NT2/D1 (cell line): ENCODE measurements around the gene DAPK3.
"Not testable (repeated sequence)": the region's sequence is repeated elsewhere in the genome, so short reads cannot be mapped to it uniquely, and the experiment has no call there.

Experiments
- DNase-seq: peaks from one replicate; pipeline ENCODE4 v3.0.0-alpha.2; 2011; ENCODE audit warnings: low read depth, low spot score
- H3K27me3 ChIP-seq: 2 replicates; pipeline ENCODE4 v1.6.0; 2011; ENCODE audit warnings: mild to moderate bottlenecking; ENCODE audit not compliant: insufficient read length, insufficient read depth
- H3K36me3 ChIP-seq: 2 replicates; pipeline ENCODE4 v1.6.1; 2011; ENCODE audit warnings: mild to moderate bottlenecking, low read length, mixed read lengths; ENCODE audit not compliant: insufficient read depth, insufficient read length
- H3K4me1 ChIP-seq: 2 replicates; pipeline ENCODE4 v1.5.1; 2011; ENCODE audit not compliant: insufficient read depth, insufficient read length
- H3K4me3 ChIP-seq: 2 replicates; pipeline ENCODE4 v1.5.1; 2011; ENCODE audit warnings: low read depth; ENCODE audit not compliant: insufficient read length
- H3K9ac ChIP-seq: 2 replicates; pipeline ENCODE4 v1.6.0; 2011; ENCODE audit warnings: low read depth; ENCODE audit not compliant: insufficient read length
- H3K9me3 ChIP-seq: 2 replicates; pipeline ENCODE4 v1.5.1; 2011; ENCODE audit warnings: mild to moderate bottlenecking, low read length; ENCODE audit not compliant: insufficient read depth
- SUZ12 ChIP-seq: IDR thresholded peaks from 2 replicates; pipeline ENCODE4 v1.6.1; 2011; ENCODE audit not compliant: insufficient read length, insufficient read depth; ENCODE audit errors: extremely low read depth
- YY1 ChIP-seq: IDR thresholded peaks from 2 replicates; pipeline ENCODE4 v1.6.1; 2011; ENCODE audit not compliant: insufficient read length, insufficient read depth
- ZNF274 ChIP-seq: IDR thresholded peaks from 2 replicates; pipeline ENCODE4 v1.6.1; 2011; ENCODE audit warnings: mild to moderate bottlenecking, low read depth, low read length

The DAPK3 gene

DNA sequence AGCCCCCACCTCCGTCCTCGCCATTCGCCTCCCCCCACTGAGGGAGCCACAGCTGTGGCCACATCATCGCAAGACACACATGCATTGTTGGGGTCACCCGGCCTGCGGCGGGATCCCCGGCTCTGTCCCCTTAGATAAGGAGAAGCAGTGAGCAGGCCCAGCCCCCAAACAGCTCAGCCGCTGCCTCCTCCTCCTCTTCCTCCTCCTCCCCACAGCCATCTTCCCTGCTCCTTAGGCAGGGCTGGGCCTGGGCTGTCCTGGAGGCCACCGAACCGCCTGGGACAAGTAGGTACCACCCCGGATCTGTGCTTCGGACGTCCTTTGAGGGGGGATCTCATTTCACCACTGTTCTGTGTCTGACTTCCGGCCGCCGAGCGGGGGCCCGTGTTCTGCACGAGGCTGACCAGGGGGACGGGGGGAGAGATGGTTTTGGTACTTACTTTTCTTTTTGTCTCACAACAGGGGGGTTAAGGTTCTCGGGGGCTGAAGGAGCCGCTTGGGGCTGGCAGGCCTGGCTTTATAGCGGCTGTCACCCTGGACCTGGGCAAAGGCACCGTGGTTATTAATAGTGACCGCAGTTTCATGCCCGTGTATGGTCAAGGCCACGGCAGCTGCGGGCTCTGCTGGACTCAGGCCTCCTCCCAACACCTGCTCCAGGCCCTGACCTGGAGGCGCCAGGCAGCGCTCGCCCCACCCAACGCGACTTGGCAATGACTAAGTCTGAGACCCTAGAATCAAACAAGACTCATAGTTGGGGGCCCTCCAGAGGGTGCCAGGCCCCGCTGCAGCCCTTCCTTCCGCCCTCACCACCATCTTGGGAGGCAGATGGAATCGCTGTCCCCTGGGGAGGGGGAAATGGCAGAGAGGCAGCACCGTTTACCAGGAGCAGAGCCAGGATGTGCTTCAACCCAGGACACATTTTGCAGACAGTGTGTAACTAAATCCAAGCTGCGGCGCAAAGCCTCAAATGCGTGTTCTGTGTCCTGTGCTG, 19.7 kb downstream of the DAPK3 start:
- H3K4me3 ChIP-seq: no peak overlapping the region
- peak overlapping the region; percentile 56 for H3K9ac ChIP-seq
- DNase-seq: no peak
- H3K36me3 ChIP-seq: peaks cover 33% of the 10 kb centered on the region
- no peaks in the 10 kb centered on the region for H3K9me3 ChIP-seq
- no peaks in the 10 kb centered on the region for H3K27me3 ChIP-seq
- H3K4me1 ChIP-seq: peaks cover 23% of the 10 kb centered on the region
- no peak for TF ChIP-seq ZNF274
- TF ChIP-seq SUZ12: no peak
- no peak for TF ChIP-seq YY1

DNA sequence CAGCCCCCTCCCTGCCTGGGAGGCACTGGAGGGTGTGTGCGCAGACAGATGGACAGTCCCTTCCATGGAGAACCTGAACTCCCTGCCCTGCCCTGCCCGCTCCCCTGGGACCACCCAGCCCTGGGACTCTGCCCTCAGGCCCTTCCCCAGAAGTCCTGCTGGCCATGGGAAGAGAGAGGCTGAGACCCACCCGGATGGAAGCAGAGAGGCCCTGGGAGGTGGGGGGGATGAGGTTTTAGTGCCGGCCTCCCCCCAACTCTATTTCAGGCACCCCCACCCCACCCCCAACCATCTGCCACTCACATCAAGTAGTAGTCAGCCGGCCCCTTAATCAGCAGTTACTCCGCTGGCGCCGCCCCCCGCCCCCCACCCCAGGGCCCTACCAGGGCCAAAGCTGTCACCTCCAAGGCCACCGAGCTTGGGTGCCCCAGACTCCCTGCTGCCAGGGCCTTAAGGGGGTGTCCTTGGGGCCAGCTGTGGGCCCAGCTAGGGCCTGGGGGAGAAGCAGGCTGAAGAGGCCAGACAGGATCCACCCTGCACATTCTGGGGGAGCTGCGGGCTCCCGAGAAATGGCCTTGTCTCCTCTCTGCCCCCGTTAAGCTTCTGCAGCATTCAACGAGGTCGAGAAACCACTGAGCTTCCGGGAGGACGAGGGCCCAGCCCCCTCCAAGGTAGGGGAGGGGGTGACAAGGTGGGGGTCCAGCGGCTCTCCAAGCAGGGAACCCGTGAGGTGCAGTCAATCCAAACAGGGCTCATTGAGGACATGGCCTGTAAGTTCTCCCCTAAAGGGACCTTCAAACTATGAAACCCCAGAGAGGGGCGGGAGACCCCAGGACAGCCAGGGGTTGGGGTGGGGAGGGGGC, 20.7 kb downstream of the DAPK3 start:
- peaks cover 25% of the 10 kb centered on the region for H3K4me1 ChIP-seq
- DNase-seq: no peak
- H3K4me3 ChIP-seq: no peak overlapping the region
- no peaks in the 10 kb centered on the region for H3K9me3 ChIP-seq
- H3K27me3 ChIP-seq: no peaks in the 10 kb centered on the region
- TF ChIP-seq ZNF274 (no peak), YY1 (no peak), SUZ12 (no peak)
- H3K36me3 ChIP-seq: peaks cover 28% of the 10 kb centered on the region
- H3K9ac ChIP-seq: peak overlapping the region; percentile 50

DNA sequence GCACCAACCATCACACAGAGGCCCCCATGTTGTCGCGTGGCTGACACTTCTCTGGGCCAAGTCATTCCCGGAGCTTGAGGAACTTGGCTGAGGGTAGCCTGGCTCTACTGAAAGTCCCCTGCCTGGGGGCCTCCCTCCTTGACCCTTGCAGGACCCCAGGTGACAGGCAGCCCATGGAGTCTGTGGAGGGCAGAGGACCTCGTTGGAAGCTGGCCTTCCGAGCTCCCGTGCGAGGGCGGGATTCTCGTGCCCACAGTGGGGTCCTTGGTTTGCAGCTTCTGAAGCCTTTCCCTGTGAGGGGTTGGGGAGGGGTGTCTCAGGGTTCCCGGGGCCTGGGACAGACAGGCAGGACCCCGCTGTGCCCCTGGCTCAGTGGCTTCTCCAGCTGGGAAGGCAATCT, 21.6 kb downstream of the DAPK3 start:
- no peak for TF ChIP-seq YY1
- TF ChIP-seq SUZ12: no peak
- no peak for TF ChIP-seq ZNF274
- Histone ChIP-seq H3K9ac (no peak overlapping the region), H3K4me3 (no peak overlapping the region), H3K4me1 (peaks cover 25% of the 10 kb centered on the region), H3K27me3 (no peaks in the 10 kb centered on the region), H3K9me3 (no peaks in the 10 kb centered on the region), H3K36me3 (peaks cover 26% of the 10 kb centered on the region)
- no peak for DNase-seq

- H3K27me3 ChIP-seq, H3K9ac ChIP-seq, H3K4me3 ChIP-seq, H3K9me3 ChIP-seq, DNase-seq: not testable (repeated sequence)
- peaks cover 26% of the 10 kb centered on the region for H3K36me3 ChIP-seq
- H3K4me1 ChIP-seq: peaks cover 15% of the 10 kb centered on the region
These were observed 23.5 kb downstream of the DAPK3 start for GRCh38 chr19:3947316-3947933.

DNA sequence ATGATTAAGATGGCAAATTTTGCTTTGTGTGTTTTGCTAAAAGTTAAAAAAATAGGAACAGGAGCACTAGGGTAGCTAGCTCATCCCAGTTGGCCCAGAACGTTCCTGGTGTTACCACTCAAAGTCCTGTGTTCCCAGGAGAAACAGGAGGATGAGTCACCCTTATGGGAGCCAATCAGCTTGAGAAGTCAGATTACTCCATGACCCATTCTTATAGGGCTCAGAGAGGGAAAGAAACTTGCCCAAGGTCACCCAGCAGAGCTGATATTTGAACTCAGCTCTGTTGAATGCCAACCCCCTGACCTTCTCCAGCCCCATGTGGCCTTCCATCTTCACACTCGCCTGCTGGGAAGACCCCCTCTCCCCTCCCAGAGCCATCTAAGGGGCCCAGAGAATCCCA, 25.1 kb downstream of the DAPK3 start:
- Histone ChIP-seq H3K9ac (no peak overlapping the region), H3K9me3 (no peaks in the 10 kb centered on the region), H3K4me1 (peaks cover 6% of the 10 kb centered on the region), H3K4me3 (no peak overlapping the region), H3K36me3 (peaks cover 19% of the 10 kb centered on the region), H3K27me3 (no peaks in the 10 kb centered on the region)
- DNase-seq: no peak
- no peak for TF ChIP-seq YY1
- TF ChIP-seq SUZ12: no peak
- no peak for TF ChIP-seq ZNF274

DNA sequence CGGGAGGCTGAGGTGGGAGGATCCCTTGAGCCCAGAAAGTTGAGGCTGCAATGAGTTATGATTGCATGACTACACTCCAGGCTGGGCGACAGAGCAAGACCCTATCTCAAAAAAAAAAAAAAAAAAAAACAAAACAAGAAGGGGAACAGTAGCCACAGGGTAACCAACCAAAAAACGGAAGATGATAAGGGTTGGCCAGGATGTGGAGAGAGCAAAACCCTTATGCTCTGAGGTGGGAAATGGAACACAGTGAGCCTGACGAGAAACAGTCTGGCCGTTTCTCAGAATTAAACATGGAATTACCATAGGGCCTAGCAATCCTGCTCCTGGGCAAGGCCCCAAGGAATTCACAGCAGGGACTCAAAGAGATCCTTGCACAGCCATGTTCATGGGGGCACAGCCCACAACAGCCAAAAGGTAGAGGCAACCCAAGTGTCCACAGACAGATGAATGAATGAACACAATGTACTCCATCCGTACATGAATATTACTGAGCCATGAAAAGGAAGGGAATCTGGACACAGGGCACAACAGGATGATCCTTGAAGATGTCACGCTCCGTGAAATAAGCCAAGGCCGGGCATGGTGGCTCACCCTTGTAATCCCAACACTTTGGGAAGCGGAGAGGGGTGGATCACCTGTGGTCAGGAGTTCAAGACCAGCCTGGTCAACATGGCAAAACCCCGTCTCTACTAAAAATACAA, 26.7 kb downstream of the DAPK3 start:
- TF ChIP-seq ZNF274 (no peak), SUZ12 (no peak), YY1 (no peak)
- no peak for DNase-seq
- H3K9me3 ChIP-seq: no peaks in the 10 kb centered on the region
- no peak overlapping the region for H3K4me3 ChIP-seq
- peaks cover 18% of the 10 kb centered on the region for H3K36me3 ChIP-seq
- peaks cover 2% of the 10 kb centered on the region for H3K4me1 ChIP-seq
- no peak overlapping the region for H3K9ac ChIP-seq
- H3K27me3 ChIP-seq: no peaks in the 10 kb centered on the region

DNA sequence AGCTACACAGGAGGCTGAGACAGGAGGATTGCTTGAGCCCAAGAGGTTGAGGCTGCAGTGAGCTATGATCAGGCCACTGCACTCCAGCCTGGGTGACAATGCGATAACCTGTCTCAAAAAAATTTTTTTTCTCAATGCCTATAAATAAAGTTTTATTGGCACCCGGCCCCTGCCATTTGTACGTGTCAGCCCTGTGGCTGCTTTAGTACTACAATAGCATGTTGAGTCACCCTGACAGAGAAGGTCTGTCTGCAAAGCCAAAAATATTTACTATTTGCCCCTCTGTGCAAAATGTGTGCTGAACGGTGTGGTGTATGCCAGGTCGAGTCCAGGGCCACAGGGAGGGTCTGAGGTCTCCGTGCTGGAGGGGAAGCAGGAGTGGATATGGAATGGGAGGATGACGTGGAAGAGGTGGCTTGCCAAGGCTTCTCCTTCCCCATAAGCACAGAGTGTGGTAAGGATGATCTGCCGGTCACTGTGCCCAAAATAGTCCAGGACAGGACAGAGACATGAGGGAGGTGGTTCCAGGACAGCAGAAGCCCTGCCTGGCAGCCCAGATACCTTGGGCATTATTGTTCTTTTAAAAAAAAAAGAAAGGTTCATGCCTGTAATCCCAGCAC, 28.0 kb downstream of the DAPK3 start:
- Histone ChIP-seq H3K9me3 (no peaks in the 10 kb centered on the region), H3K36me3 (peaks cover 16% of the 10 kb centered on the region), H3K4me3 (no peak overlapping the region), H3K27me3 (no peaks in the 10 kb centered on the region), H3K4me1 (peaks cover 4% of the 10 kb centered on the region), H3K9ac (no peak overlapping the region)
- DNase-seq: no peak
- no peak for TF ChIP-seq ZNF274
- TF ChIP-seq SUZ12: no peak
- TF ChIP-seq YY1: no peak

- H3K27me3 ChIP-seq, DNase-seq, H3K36me3 ChIP-seq, H3K9me3 ChIP-seq, H3K4me3 ChIP-seq, H3K4me1 ChIP-seq, H3K9ac ChIP-seq: not testable (repeated sequence)
These were observed 32.5 kb downstream of the DAPK3 start for GRCh38 chr19:3938300-3938950.
